GM18861 (cell line): ENCODE measurements around the gene ESR2.
"Not testable (repeated sequence)": the region's sequence is repeated elsewhere in the genome, so short reads cannot be mapped to it uniquely, and the experiment has no call there.

Experiments
- ATAC-seq: cut with Tn5 transposase; IDR thresholded peaks from one replicate; pipeline ENCODE4 v1.9.1; 2021; ENCODE audit not compliant: unreplicated experiment

Gene ESR2

GRCh38 chr14:64158608-64159007 lies 135.6 kb downstream of the ESR2 start:
- ATAC-seq: no peak

- ATAC-seq: no peak
Observed at GRCh38 chr14:64149921-64150320, 144.2 kb downstream of the ESR2 start.

DNA sequence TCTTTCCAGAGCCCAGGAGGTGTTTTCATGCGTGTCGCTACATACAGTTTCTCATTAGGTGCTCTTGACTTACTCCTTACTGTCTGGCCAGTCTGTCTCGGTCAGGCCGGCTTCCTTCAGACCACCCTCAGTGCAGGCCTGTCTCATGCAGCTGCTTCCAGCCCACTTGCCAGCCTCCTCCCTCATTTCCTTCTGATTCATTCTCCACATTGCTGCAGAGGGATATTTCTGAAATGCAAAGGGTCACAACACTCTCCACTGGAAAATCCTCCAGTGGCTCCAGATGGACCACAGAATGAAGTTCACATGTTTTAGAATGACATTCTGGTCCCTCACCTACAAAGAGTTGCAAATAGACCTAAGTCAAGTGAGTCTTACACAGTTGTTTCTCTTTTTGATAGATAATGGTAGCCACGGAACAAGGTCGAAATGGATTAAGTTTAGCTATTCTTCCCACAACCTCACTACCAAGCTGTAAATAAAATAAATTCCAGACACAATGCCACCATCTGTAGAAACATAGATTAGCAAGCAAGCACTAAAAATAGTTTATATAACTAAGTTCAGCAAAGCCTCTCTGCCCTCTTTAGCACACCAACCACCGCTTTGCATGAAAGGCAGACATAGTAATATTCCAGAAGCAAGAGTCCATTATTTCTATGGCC lies 146.9 kb downstream of the ESR2 start:
- ATAC-seq: no peak

DNA sequence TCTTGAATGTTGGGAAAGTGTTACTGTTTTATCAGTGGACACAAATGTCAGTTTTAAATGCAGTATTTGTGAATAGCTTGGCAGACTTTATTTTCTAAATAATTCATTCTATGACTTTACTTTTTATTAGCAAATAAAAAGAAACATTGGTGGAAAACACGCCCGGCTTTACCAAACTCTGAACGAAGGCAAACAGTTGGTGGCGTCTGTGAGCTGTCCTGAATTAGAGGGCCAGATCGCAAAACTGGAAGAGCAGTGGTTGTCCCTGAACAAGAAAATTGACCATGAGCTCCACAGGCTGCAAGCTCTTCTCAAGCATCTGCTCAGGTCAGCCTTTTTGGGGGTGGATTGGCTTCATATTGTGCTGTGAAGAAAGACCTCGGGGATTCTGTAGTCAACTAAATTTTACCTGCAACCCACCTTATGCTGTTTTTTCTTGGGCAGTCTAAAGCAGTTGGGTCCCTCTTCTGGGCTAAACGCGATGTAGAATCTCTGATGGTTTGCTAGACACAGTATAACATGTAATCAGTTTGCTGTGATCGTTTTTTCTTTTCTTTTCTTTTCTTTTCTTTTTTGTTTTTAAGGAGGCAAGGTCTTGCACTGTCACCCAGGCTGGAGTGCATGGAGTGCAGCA lies 156.4 kb downstream of the ESR2 start:
- no peak for ATAC-seq

DNA sequence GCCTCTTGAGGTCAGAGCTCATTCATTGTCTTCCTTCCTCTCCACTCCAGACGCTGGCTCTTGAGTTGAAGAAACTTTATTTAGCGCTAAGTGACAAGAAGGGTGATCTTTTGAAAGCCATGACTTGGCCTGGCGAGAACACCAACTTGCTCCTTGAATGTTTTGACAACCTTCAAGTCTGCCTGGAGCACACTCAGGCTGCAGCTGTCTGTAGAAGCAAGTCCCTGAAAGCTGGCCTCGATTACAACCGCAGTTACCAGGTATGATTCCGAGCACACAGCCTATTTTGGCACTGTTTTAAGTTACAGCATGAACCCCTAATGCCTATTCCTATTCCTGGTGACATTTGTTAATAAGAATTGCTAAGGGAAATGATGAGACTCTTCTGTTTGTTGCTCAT lies 167.6 kb downstream of the ESR2 start:
- ATAC-seq: no peak

DNA sequence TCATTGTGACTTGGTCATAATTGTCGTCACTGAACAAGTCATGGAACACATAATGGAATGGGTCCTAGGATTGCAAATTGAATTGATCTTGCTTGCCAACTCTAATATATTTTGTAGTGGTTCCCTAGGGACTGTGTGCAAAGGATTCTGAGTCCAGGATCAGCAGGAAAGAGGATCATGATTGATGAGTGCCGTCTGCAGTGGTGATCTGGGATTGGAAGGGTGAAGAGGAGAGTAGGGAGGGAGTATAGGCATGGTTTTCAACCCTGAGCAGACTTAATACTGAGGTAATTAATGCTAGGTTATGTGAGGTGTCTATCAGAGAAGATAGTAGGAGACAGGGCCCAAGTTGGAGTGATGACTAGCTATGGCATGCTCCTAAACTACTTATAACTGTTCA lies 168.9 kb downstream of the ESR2 start:
- ATAC-seq: no peak

DNA sequence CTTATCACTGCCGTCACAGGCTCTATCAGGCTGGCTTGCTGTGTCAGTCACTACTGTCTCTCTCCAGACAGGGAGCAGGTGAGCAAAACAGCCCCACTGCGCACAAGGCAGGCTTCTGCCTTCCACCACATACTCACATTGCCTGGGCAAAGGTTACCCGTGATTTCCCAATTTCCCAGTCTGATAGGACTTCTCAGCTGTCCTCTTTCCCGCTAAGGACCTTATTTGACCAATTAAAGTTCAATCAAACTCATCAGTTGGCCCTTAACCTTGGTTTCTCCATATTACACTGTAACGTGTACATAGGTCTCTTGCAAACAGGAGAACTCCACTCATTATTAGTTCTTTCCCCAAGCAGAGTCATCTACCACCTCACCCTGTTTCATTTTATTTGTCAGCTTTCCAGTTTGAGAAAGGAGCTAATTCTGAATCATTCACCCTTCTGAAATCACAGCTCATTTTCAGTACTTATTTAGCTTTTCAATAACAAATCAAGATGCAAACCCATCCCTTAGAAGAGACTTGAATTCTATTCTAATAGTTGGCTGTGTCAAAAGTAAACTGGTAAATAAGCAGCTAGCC lies 170.8 kb downstream of the ESR2 start:
- no peak for ATAC-seq

- no peak for ATAC-seq
Observed at GRCh38 chr14:64119980-64120379, 174.2 kb downstream of the ESR2 start.

DNA sequence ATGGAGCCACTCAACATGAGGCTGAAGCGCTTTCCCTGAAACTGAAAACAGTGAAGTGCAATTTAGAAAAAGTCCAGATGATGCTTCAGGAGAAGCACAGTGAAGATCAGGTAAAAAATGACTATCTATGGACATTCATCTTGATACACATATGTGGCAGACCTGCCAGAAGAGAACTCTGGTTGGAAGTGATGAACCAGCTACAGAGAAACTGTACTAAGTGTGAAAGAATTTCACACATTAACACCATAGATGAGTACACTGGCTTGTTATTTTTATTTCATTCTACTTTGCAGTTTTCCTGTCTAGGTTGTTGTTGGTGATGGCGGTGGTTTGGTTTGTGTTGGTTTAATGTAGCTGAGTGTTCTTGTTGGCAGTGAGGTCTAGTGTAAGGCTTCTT lies 174.7 kb downstream of the ESR2 start:
- ATAC-seq: no peak

- no peak for ATAC-seq
Observed at GRCh38 chr14:64118892-64119291, 175.3 kb downstream of the ESR2 start.

DNA sequence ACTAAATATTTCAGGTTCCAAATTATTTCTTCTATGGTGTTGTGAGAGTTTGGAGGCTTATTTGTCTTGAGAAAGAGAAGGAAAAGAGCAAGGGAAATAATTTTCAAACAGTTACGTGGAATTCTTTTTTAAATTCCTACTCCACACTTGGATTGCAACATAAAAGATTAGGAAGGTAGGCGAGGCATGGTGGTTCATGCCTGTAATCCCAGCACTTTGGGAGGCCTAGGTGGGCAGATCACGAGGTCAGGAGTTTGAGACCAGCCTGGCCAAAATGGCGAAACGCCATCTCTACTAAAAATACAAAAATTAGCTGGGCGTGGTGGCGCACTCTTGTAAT lies 175.8 kb downstream of the ESR2 start:
- ATAC-seq: not testable (repeated sequence)

- no peak for ATAC-seq
Observed at GRCh38 chr14:64117671-64118402, 176.3 kb downstream of the ESR2 start.

DNA sequence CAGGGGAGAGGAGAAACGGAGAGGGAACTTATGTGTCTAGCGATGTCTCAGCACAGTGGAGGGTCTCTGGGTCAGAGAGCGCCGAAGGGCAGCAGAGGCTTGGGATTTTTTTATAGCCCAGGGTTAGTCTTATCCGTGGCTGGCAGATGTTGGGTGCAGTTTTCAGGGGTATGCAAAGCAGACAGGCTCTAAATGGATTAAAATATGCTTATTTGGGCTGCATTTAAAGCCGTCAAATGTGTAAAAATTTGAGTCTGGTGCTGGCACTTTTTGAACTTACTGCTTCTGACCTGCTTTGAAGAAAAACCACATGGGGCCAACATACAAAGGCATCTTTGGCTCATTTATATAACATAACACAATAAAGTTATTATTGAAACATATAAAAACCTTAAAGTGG lies 178.8 kb downstream of the ESR2 start:
- no peak for ATAC-seq

GRCh38 chr14:64114796-64115195 lies 179.4 kb downstream of the ESR2 start:
- no peak for ATAC-seq

GRCh38 chr14:64114166-64114565 lies 180.0 kb downstream of the ESR2 start:
- ATAC-seq: no peak

GRCh38 chr14:64112867-64113678 lies 181.1 kb downstream of the ESR2 start:
- ATAC-seq: no peak

- no peak for ATAC-seq
Observed at GRCh38 chr14:64110802-64111201, 183.4 kb downstream of the ESR2 start.

DNA sequence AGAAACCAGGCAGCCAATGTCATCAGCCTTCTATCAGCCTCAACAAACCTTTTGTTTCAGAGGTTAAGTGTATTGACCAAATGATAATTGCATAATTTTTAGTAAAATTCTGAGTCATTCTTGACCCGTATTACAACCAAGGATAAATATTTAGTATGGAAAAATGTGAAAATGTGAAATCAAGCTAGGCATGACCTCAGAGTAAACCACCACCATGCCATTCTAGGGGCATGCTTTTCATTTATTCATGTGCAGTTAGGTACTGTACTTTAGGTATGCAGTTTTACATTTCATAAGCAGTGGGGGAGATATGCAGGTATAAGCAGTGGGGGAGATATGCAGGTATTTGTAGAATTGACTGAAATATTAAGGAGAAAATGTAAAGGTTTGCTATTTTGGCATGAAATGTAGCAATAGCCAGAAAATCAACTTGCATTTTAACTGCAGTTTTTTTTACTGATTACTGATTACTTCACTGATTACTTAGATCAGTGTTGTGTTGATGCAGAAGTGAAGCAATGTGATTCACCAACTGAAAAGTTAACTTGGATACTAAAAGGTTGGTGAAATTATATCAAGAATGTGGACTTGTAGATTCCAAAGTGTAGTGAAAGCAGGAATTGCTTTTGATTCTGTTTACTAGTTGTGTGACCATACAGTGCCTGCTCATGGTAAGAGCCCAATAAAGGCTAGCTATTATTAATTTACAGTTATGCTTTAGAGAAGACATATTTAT lies 184.2 kb downstream of the ESR2 start:
- no peak for ATAC-seq

GRCh38 chr14:64107438-64107837 lies 186.7 kb downstream of the ESR2 start:
- no peak for ATAC-seq

- no peak for ATAC-seq
Observed at GRCh38 chr14:64098120-64098519, 196.1 kb downstream of the ESR2 start.

DNA sequence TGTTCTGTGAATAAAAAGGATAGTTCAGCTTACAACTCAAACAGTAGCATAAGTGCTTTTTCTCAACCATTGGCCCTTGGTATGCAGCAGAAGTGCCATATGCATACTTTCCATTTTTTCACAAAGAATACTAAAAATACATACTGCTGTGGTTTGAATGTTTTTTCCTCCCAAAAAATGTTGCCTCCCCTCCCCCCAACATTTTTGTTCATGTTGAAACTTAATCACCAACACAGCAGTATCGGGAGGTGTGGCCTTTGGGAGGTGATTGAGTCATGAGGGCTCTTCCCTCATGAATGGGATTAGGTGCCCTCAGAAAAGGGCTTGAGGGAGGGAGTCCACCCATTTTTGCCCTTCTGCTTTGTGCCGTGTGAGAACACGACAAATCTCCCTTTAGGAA lies 198.6 kb downstream of the ESR2 start:
- no peak for ATAC-seq
